Subcutaneous adipose tissue (tissue), 4 donors: Measurements from ENCODE around the gene PDE8A. TPM values are rescaled to one million over a fixed set of nuclear protein-coding genes. Genes with fewer than 3 reads are reported as not detected.

ENCODE experiments used
- CTCF ChIP-seq: fragments of 450-650 bp; IDR thresholded peaks from one replicate; pipeline ENCODE4 v1.5.1; 2016; ENCODE audit warnings: low read depth, mild to moderate bottlenecking, control low read depth, antibody characterized with exemption, moderate library complexity
- total RNA-seq, 4 donors: library from RNA; depleted of rRNA; stranded (reverse); fragments of >200 nt; gene quantifications; one replicate each; pipeline ENCODE4 v1.1.0, GENCODE V29; 2016

PDE8A gene
- total RNA-seq, 4 donors from 2014 or later, result 55.3 to 129 (median 99.3) TPM

GRCh38 chr15:85010071-85010385 is 28.4 kb downstream of the PDE8A start:
- TF ChIP-seq CTCF, result no peak

- no peak for TF ChIP-seq CTCF
Measured at GRCh38 chr15:85010386-85011159, 28.9 kb downstream of the PDE8A start.

GRCh38 chr15:85011160-85011571 is 29.5 kb downstream of the PDE8A start:
- no peak for TF ChIP-seq CTCF

- TF ChIP-seq CTCF, result no peak
Measured at GRCh38 chr15:85013785-85014184, 32.1 kb downstream of the PDE8A start.

GRCh38 chr15:85014932-85015331 is 33.3 kb downstream of the PDE8A start:
- TF ChIP-seq CTCF, result no peak

GRCh38 chr15:85016275-85016674 is 34.6 kb downstream of the PDE8A start:
- no peak for TF ChIP-seq CTCF

- no peak for TF ChIP-seq CTCF
Measured at GRCh38 chr15:85019815-85020590, 38.3 kb downstream of the PDE8A start.
